IMR-90 (cell line): Measurements from ENCODE around the gene MAMLD1. TPM values are rescaled to one million over a fixed set of nuclear protein-coding genes. Genes with fewer than 3 reads are reported as not detected.

ENCODE experiments used
- ATAC-seq: fragments of 200-7000 bp; cut with Tn5 transposase; 2 replicates; pipeline ENCODE4 v1.9.1; 2020; ENCODE audit warnings: low read depth, mild to moderate bottlenecking, moderate library complexity
- BruUV-seq: library from RNA; stranded (reverse); fragments of 400-500 nt; replicated peaks from 2 replicates; lab custom pipeline; 2021; lab: Mats Ljungman, UMichigan
- CTCF ChIA-PET: fragments of 300-600 bp; formaldehyde crosslinking; extraction: SDS; loops from one replicate; lab custom pipeline; 2021; ENCODE audit warnings: antibody characterized with exemption; lab: Yijun Ruan, JAX
- POLR2A ChIA-PET: fragments of 300-600 bp; sonication (Branson Sonifier 250); formaldehyde crosslinking; loops from one replicate; lab custom pipeline; 2022; ENCODE audit warnings: antibody characterized with exemption; ENCODE audit not compliant: unreplicated experiment; lab: Charles Lee
- DNase-seq: peaks from one replicate; pipeline ENCODE4 v3.0.0; 2013
- H2AFZ ChIP-seq: replicated peaks from 2 replicates; pipeline ENCODE3; 2013; ENCODE audit warnings: low read length, mild to moderate bottlenecking; ENCODE audit not compliant: poor library complexity
- H2AK5ac ChIP-seq: 2 replicates; pipeline ENCODE4 v1.6.1; 2013; ENCODE audit warnings: low read depth, low read length, inconsistent platforms
- H2AK9ac ChIP-seq: replicated peaks from 2 replicates; pipeline ENCODE3; 2013; ENCODE audit warnings: mild to moderate bottlenecking, low read depth, low read length, moderate library complexity; ENCODE audit not compliant: poor library complexity
- H2BK120ac ChIP-seq: 2 replicates; pipeline ENCODE4 v1.6.1; 2013; ENCODE audit warnings: low read depth, low read length, inconsistent platforms
- H2BK15ac ChIP-seq: 3 replicates; pipeline ENCODE4 v1.6.1; 2013; ENCODE audit warnings: low read depth, low read length, inconsistent platforms
- H2BK20ac ChIP-seq: 2 replicates; pipeline ENCODE4 v1.6.1; 2013; ENCODE audit warnings: low read depth, mild to moderate bottlenecking, inconsistent platforms, low read length, moderate library complexity
- H2BK5ac ChIP-seq: 2 replicates; pipeline ENCODE4 v1.6.1; 2013; ENCODE audit warnings: mild to moderate bottlenecking, low read depth, low read length, inconsistent platforms; ENCODE audit not compliant: poor library complexity, severe bottlenecking
- H3K14ac ChIP-seq: replicated peaks from 2 replicates; pipeline ENCODE4 v1.6.1; 2013; ENCODE audit warnings: low read depth, low read length, inconsistent platforms
- H3K18ac ChIP-seq: 2 replicates; pipeline ENCODE4 v1.6.1; 2013; ENCODE audit warnings: low read depth, low read length, control low read depth
- H3K23ac ChIP-seq: 2 replicates; pipeline ENCODE4 v1.6.1; 2013; ENCODE audit warnings: low read depth, low read length, inconsistent platforms
- H3K27ac ChIP-seq: 2 replicates; pipeline ENCODE4 v1.5.1; 2013; ENCODE audit warnings: mild to moderate bottlenecking, control low read depth, low read length; ENCODE audit not compliant: insufficient read depth
- H3K27me3 ChIP-seq: 2 replicates; pipeline ENCODE4 v1.6.1; 2013; ENCODE audit warnings: low read length; ENCODE audit not compliant: control insufficient read depth, insufficient read depth
- H3K36me3 ChIP-seq: 2 replicates; pipeline ENCODE4 v1.6.1; 2013; ENCODE audit warnings: low read length, mixed read lengths; ENCODE audit not compliant: control insufficient read depth, insufficient read depth
- H3K4ac ChIP-seq: 2 replicates; pipeline ENCODE4 v1.6.1; 2013; ENCODE audit warnings: low read depth, low read length, inconsistent platforms
- H3K4me1 ChIP-seq: 2 replicates; pipeline ENCODE4 v1.6.1; 2013; ENCODE audit warnings: low read length, mixed read lengths; ENCODE audit not compliant: control insufficient read depth, insufficient read depth
- H3K4me2 ChIP-seq: 2 replicates; pipeline ENCODE4 v1.6.1; 2013; ENCODE audit warnings: low read depth, mild to moderate bottlenecking, control low read depth, low read length, moderate library complexity
- H3K4me3 ChIP-seq: 2 replicates; pipeline ENCODE4 v1.5.1; 2013; ENCODE audit warnings: low read depth, mild to moderate bottlenecking, control low read depth, low read length, moderate library complexity; ENCODE audit not compliant: insufficient read depth
- H3K56ac ChIP-seq: 2 replicates; pipeline ENCODE4 v1.6.1; 2013; ENCODE audit warnings: low read length, inconsistent platforms; ENCODE audit not compliant: insufficient read depth; ENCODE audit errors: extremely low read depth
- H3K79me1 ChIP-seq, 2 experiments: 2 replicates each; pipeline ENCODE4 v1.6.1; 2013; ENCODE audit warnings: low read length in 2 of 2, inconsistent platforms in 1 of 2, low read depth in 1 of 2
- H3K9ac ChIP-seq: 2 replicates; pipeline ENCODE4 v1.6.1; 2013; ENCODE audit warnings: low read depth, low read length, control low read depth
- H3K9me1 ChIP-seq: 2 replicates; pipeline ENCODE4 v1.6.1; 2013; ENCODE audit warnings: low read length, inconsistent platforms; ENCODE audit not compliant: insufficient read depth
- H3K9me3 ChIP-seq: 2 replicates; pipeline ENCODE4 v1.6.1; 2013; ENCODE audit warnings: low read length; ENCODE audit not compliant: control insufficient read depth, insufficient read depth
- H4K20me1 ChIP-seq: 2 replicates; pipeline ENCODE4 v1.6.1; 2013; ENCODE audit warnings: low read length, inconsistent platforms; ENCODE audit not compliant: insufficient read depth
- H4K5ac ChIP-seq: 2 replicates; pipeline ENCODE4 v1.6.1; 2013; ENCODE audit warnings: mild to moderate bottlenecking, low read depth, low read length, control low read depth
- H4K8ac ChIP-seq, 2 experiments: 2 replicates each; pipeline ENCODE4 v1.6.1; 2013; ENCODE audit warnings: low read depth in 2 of 2, low read length in 2 of 2, control low read depth in 1 of 2, inconsistent platforms in 1 of 2
- H4K91ac ChIP-seq: 2 replicates; pipeline ENCODE4 v1.6.1; 2013; ENCODE audit warnings: low read depth, low read length, inconsistent platforms; ENCODE audit not compliant: insufficient read depth
- BHLHE40 ChIP-seq: fragments of 150-350 bp; IDR thresholded peaks from 2 replicates; pipeline ENCODE4 v1.6.1; 2016; ENCODE audit warnings: mild to moderate bottlenecking, low read depth, low read length
- CEBPB ChIP-seq: IDR thresholded peaks from 2 replicates; pipeline ENCODE4 v1.6.1; 2012; ENCODE audit warnings: low read depth, low read length, improper control_type of control experiment
- CHD1 ChIP-seq: IDR thresholded peaks from 2 replicates; pipeline ENCODE4 v1.6.1; 2012; ENCODE audit warnings: low read depth, low read length, improper control_type of control experiment
- CTCF ChIP-seq: conservative IDR thresholded peaks from 2 replicates; pipeline ENCODE4 v1.5.1; 2012; ENCODE audit warnings: mild to moderate bottlenecking, low read depth, low read length, improper control_type of control experiment
- FOS ChIP-seq: fragments of 150-350 bp; IDR thresholded peaks from 2 replicates; pipeline ENCODE4 v1.6.1; 2016; ENCODE audit warnings: low read depth, low read length
- MAZ ChIP-seq: IDR thresholded peaks from 2 replicates; pipeline ENCODE4 v1.6.1; 2012; ENCODE audit warnings: low read depth, mild to moderate bottlenecking, low read length, improper control_type of control experiment, moderate library complexity, borderline replicate concordance
- POLR2A ChIP-seq: IDR thresholded peaks from 2 replicates; pipeline ENCODE4 v1.6.1; 2012; ENCODE audit warnings: mild to moderate bottlenecking, low read depth, low read length
- RAD21 ChIP-seq: IDR thresholded peaks from 2 replicates; pipeline ENCODE4 v1.6.1; 2012; ENCODE audit warnings: low read length, improper control_type of control experiment
- RCOR1 ChIP-seq: IDR thresholded peaks from 2 replicates; pipeline ENCODE4 v1.6.1; 2012; ENCODE audit warnings: mild to moderate bottlenecking, low read length, improper control_type of control experiment; ENCODE audit not compliant: insufficient replicate concordance
- RFX5 ChIP-seq: IDR thresholded peaks from 2 replicates; pipeline ENCODE4 v1.8.0; 2012; ENCODE audit warnings: low read depth, mild to moderate bottlenecking, low read length, moderate library complexity
- SMC3 ChIP-seq: fragments of 150-350 bp; IDR thresholded peaks from 2 replicates; pipeline ENCODE4 v1.6.1; 2016; ENCODE audit warnings: low read depth, mild to moderate bottlenecking, antibody characterized with exemption, low read length, moderate library complexity
- WGBS, 2 experiments: methylation state at CpG; one replicate each; pipeline versions ENCODE4 v1.1.5 to v1.1.7; 2013; ENCODE audit warnings: missing lambda C conversion rate in 2 of 2; ENCODE audit not compliant: insufficient read length in 1 of 2; ENCODE audit errors: extremely low coverage in 2 of 2; 5-methylcytosine and 5-hydroxymethylcytosine counted together
- dilution Hi-C: fragments of 300-500 bp; cut with HindIII; formaldehyde crosslinking; loops from one replicate; pipeline ENCODE4 v1.14.3; 2018; ENCODE audit warnings: low sequenced_read_pairs; ENCODE audit not compliant: unreplicated experiment
- in situ Hi-C: fragments of 300-500 bp; cut with MboI; formaldehyde crosslinking; loops from 3 replicates; pipeline ENCODE4 v1.14.3; 2019; ENCODE audit warnings: low sequenced_read_pairs, inconsistent platforms, mixed read lengths
- intact Hi-C: fragments of 100-400 bp; cut with micrococcal nuclease; formaldehyde crosslinking; loops from 2 replicates; pipeline ENCODE4 v1.10.0; 2022
- polyA plus RNA-seq, 3 experiments: library from polyadenylated mRNA; depleted of rRNA; stranded (reverse); fragments of >200 nt; gene quantifications; 2 replicates each; pipeline ENCODE4 v1.2.3, GENCODE V29; 2012; ENCODE audit warnings: low replicate concordance in 1 of 3
- total RNA-seq: library from RNA; depleted of rRNA; stranded (reverse); fragments of >200 nt; gene quantifications from 2 replicates; pipeline ENCODE4 v1.2.3, GENCODE V29; 2012

The MAMLD1 gene
- total and polyA plus RNA-seq, 2 of the 4 experiments (the other 2 are of a cell fraction) = 1.4 to 11.0 TPM

GRCh38 chrX:150357790-150358189 is 5.3 kb upstream of the MAMLD1 start:
- DNase-seq (no peak), ATAC-seq (no peak)
- Histone ChIP-seq H4K91ac (no peak overlapping the region), H2BK20ac (no peak overlapping the region), H3K36me3 (no peaks in the 10 kb centered on the region), H3K4ac (no peak overlapping the region), H3K4me2 (no peak overlapping the region), H3K9me1 (no peaks in the 10 kb centered on the region), H3K4me3 (no peak overlapping the region), H3K18ac (no peak overlapping the region), H3K27me3 (no peaks in the 10 kb centered on the region; the same call in none of the 2 replicates), H2AFZ (no peak overlapping the region), H3K23ac (no peak overlapping the region), H4K20me1 (no peaks in the 10 kb centered on the region), H2BK15ac (no peak overlapping the region), H3K14ac (no peak overlapping the region), H2BK5ac (no peak overlapping the region), H4K8ac (no peak overlapping the region), H3K4me1 (peaks cover 2% of the 10 kb centered on the region), H3K79me1 (peaks cover 0 to 5% of the 10 kb centered on the region in 2 experiments; a peak in 1 of 4 replicates), H3K9ac (no peak overlapping the region), H3K9me3 (no peaks in the 10 kb centered on the region), H2BK120ac (no peak overlapping the region), H2AK5ac (no peak overlapping the region), H2AK9ac (no peak overlapping the region), H3K56ac (no peak overlapping the region), H3K27ac (no peak overlapping the region), H4K5ac (no peak overlapping the region)
- dilution Hi-C loops (no loop called here), in situ Hi-C loops (loop anchor here (25.0 kb wide), 2 partner anchors 355 to 395 kb away; no protein-coding TSS in a partner anchor), intact Hi-C loops (no loop called here)
- BruUV-seq = no TSS peak
- no CpG with 5 or more reads among the region's 1 CpG for WGBS, 2 experiments
- POLR2A ChIA-PET = no interaction called here
- TF ChIP-seq BHLHE40 (no peak), CHD1 (no peak), CTCF (no peak), RAD21 (no peak), SMC3 (no peak), CEBPB (no peak), RCOR1 (no peak), MAZ (no peak), FOS (no peak), RFX5 (no peak), POLR2A (no peak)
- CTCF ChIA-PET = no interaction called here
